M059J (cell line): Measurements from ENCODE around the gene MCC. TPM values are rescaled to one million over a fixed set of nuclear protein-coding genes. Genes with fewer than 3 reads are reported as not detected.
A peak's percentile ranks its signal among the peaks of the same experiment; 100 is the strongest.

ENCODE experiments used
- DNase-seq: peaks from one replicate; pipeline ENCODE4 v3.0.0-alpha.2; 2012; ENCODE audit warnings: low read depth
- total RNA-seq: library from RNA; depleted of rRNA; stranded (reverse); fragments of >200 nt; shearing (Covaris generic); gene quantifications from 2 replicates; pipeline ENCODE4 v1.2.3, GENCODE V29; 2014

Gene MCC
- total RNA-seq, 1 experiment from 2014 or later = 4.6 TPM

- peak; percentile 27 for DNase-seq
Observed at GRCh38 chr5:113147101-113147508, 341.1 kb downstream of the MCC start.

- no peak for DNase-seq
Observed at GRCh38 chr5:113145757-113146387, 342.4 kb downstream of the MCC start.

- DNase-seq = no peak
Observed at GRCh38 chr5:113142186-113142585, 346.1 kb downstream of the MCC start.

GRCh38 chr5:113140837-113141671, 347.2 kb downstream of the MCC start:
- peak; percentile 54 for DNase-seq

GRCh38 chr5:113133211-113133975, 354.9 kb downstream of the MCC start:
- no peak for DNase-seq

GRCh38 chr5:113132564-113132963, 355.7 kb downstream of the MCC start:
- no peak for DNase-seq

- no peak for DNase-seq
Observed at GRCh38 chr5:113128641-113129330, 359.5 kb downstream of the MCC start.

- DNase-seq = no peak
Observed at GRCh38 chr5:113128082-113128481, 360.2 kb downstream of the MCC start.

GRCh38 chr5:113127021-113127420, 361.2 kb downstream of the MCC start:
- DNase-seq = no peak

GRCh38 chr5:113125371-113125770, 362.9 kb downstream of the MCC start:
- DNase-seq = no peak

GRCh38 chr5:113124914-113125313, 363.3 kb downstream of the MCC start:
- DNase-seq = no peak

- no peak for DNase-seq
Observed at GRCh38 chr5:113124265-113124664, 364.0 kb downstream of the MCC start.

GRCh38 chr5:113123618-113124017, 364.6 kb downstream of the MCC start:
- peak; percentile 5 for DNase-seq

GRCh38 chr5:113122053-113122452, 366.2 kb downstream of the MCC start:
- peak; percentile 4 for DNase-seq

GRCh38 chr5:113119246-113119924, 368.9 kb downstream of the MCC start:
- no peak for DNase-seq

GRCh38 chr5:113118765-113119164, 369.5 kb downstream of the MCC start:
- no peak for DNase-seq

- no peak for DNase-seq
Observed at GRCh38 chr5:113118298-113118697, 370.0 kb downstream of the MCC start.

- DNase-seq = no peak
Observed at GRCh38 chr5:113117543-113118115, 370.6 kb downstream of the MCC start.

GRCh38 chr5:113115956-113116355, 372.3 kb downstream of the MCC start:
- no peak for DNase-seq

GRCh38 chr5:113115061-113115460, 373.2 kb downstream of the MCC start:
- DNase-seq = no peak

- DNase-seq = no peak
Observed at GRCh38 chr5:113114559-113114958, 373.7 kb downstream of the MCC start.
